Erythroblast (primary cell): ENCODE measurements around the gene WWP2.

ENCODE experiments used
- GATA1 ChIP-seq: IDR thresholded peaks from 2 replicates; pipeline ENCODE4 v1.6.1; 2011; ENCODE audit warnings: low read depth, mild to moderate bottlenecking, control low read depth, low read length, moderate library complexity
- POLR2A ChIP-seq: IDR thresholded peaks from 2 replicates; pipeline ENCODE4 v1.6.1; 2011; ENCODE audit warnings: mild to moderate bottlenecking, low read length

- TF ChIP-seq POLR2A (no peak), GATA1 (no peak)
Measured at GRCh38 chr16:69872888-69873287, 110.8 kb downstream of the WWP2 start.
